ENCODE measurements around the gene TJP1. TPM values are rescaled to one million over a fixed set of nuclear protein-coding genes. Genes with fewer than 3 reads are reported as not detected.

Gene TJP1
- total RNA-seq, 4 donors from 2014 or later, result 100 to 115 (median 103) TPM

DNA sequence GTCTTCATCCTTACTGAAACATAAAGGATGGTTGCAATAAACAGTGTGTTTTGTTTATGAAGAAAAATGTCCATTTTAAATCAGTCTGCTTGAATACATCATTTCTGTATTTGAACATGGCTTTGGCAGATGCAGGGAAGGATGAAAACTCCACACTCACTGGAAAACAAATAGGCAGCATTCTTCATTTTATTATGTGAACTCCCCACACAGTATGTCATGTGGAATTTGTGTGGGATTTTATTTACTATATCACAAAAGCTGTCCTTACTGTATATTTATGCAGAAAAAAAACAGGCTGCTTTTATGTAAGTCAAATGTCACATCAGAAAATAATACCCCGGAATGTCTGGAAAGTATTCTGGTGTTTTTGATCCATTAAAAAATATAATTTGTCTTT is 44.1 kb upstream of the TJP1 start:
- Histone ChIP-seq H3K4me1 (peaks cover 0 to 20% (median 0%) of the 10 kb centered on the region in 3 donors), H3K27me3 (no peaks in the 10 kb centered on the region), H3K9me3 (no peaks in the 10 kb centered on the region), H3K36me3 (no peaks in the 10 kb centered on the region), H3K4me3 (no peak overlapping the region), H3K27ac (no peak overlapping the region)
- 58 to 100% methylated on average over 1 of the region's 1 CpG for WGBS, 2 donors (ENCODE audit: low coverage in 1 of 2)
- TF ChIP-seq POLR2AphosphoS5 (IDR thresholded peaks at IDR 0.05) (no peak), EP300 (IDR thresholded peaks at IDR 0.05) (no peak), POLR2A (IDR thresholded peaks at IDR 0.05) (no peak)
- TF ChIP-seq, protein P1, sequence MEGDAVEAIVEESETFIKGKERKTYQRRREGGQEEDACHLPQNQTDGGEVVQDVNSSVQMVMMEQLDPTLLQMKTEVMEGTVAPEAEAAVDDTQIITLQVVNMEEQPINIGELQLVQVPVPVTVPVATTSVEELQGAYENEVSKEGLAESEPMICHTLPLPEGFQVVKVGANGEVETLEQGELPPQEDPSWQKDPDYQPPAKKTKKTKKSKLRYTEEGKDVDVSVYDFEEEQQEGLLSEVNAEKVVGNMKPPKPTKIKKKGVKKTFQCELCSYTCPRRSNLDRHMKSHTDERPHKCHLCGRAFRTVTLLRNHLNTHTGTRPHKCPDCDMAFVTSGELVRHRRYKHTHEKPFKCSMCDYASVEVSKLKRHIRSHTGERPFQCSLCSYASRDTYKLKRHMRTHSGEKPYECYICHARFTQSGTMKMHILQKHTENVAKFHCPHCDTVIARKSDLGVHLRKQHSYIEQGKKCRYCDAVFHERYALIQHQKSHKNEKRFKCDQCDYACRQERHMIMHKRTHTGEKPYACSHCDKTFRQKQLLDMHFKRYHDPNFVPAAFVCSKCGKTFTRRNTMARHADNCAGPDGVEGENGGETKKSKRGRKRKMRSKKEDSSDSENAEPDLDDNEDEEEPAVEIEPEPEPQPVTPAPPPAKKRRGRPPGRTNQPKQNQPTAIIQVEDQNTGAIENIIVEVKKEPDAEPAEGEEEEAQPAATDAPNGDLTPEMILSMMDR (IDR thresholded peaks at IDR 0.05), result no peak
- ATAC-seq, result no peak

DNA sequence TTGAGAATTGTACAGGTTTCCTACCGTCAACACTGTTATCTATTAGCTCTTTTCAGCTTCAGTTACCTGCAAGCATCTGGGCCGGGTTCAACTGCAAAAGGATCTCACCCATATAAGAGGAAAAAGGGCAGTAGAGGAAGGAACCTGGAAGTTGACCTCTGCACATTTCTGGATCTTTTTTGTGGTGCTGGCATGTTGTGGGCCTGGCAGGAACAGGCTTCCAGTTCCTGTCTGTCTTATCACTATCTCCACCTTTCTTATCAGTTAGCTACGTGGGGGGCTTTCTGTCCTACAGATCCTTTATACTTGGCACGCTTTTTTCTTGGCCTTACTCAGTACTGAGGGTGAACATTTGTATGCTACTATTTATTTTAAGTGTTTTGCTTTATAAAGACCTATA is 42.2 kb upstream of the TJP1 start:
- Histone ChIP-seq H3K27ac (no peak overlapping the region), H3K9me3 (no peaks in the 10 kb centered on the region), H3K4me1 (peaks cover 0 to 1% (median 0%) of the 10 kb centered on the region in 3 donors), H3K4me3 (no peak overlapping the region), H3K27me3 (no peaks in the 10 kb centered on the region), H3K36me3 (no peaks in the 10 kb centered on the region)
- TF ChIP-seq POLR2A (IDR thresholded peaks at IDR 0.05), result no peak
- no peak for TF ChIP-seq EP300 (IDR thresholded peaks at IDR 0.05)
- TF ChIP-seq, protein P1 (IDR thresholded peaks at IDR 0.05), result no peak
- TF ChIP-seq POLR2AphosphoS5 (IDR thresholded peaks at IDR 0.05), result no peak
- no peak for ATAC-seq
- 55 to 78% methylated on average over 4 of the region's 4 CpGs for WGBS, 2 donors (ENCODE audit: low coverage in 1 of 2)

DNA sequence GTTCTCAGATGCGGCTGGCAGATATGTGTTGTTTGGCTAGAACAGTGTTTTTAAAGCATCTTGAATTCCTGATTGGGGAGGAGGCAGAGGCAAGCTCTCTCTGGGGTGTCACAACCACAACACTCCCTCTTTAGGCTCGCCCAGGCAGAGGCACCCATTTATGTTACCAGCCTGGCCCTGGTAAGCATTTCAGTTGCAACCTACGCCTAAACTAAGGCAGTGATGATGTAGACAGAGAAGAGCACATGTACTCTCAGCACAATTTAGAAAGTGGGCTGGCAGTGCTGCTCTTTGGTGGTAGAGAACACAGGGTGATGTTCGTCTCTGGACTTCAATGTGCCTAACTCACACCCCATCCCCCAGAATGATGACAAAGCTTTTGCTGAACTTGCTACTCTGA is 41.2 kb upstream of the TJP1 start:
- H3K9me3 ChIP-seq, result no peaks in the 10 kb centered on the region
- no peaks in the 10 kb centered on the region for H3K27me3 ChIP-seq
- no peak for ATAC-seq
- no peak for TF ChIP-seq EP300 (IDR thresholded peaks at IDR 0.05)
- no peak for TF ChIP-seq POLR2A (IDR thresholded peaks at IDR 0.05)
- H3K27ac ChIP-seq, result no peak overlapping the region
- no peaks in the 10 kb centered on the region for H3K4me1 ChIP-seq
- H3K36me3 ChIP-seq, result no peaks in the 10 kb centered on the region
- H3K4me3 ChIP-seq, result no peak overlapping the region
- 94% methylated on average over 2 to 4 of the region's 4 CpGs for WGBS, 2 donors (ENCODE audit: low coverage in 1 of 2)

DNA sequence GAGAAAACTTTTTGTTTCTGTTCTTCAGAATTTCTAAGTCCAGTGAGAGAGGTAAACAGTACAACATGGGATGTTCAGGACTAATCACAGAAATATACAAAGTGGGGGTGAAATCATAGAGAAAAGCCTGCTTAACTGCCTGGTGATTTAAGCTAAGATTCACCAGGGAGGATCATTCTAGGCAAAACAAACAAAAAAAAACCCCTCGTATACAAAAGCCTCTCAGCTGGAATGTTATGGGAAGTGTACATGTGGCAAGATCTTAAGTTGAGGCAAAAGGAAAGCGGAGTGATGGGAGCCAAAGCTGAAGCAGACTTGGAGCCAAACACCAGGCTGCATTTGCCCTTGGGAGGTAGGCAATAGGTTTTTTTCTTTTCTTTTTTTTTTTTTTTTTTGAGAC is 40.0 kb upstream of the TJP1 start:
- WGBS, 2 donors (ENCODE audit: low coverage in 1 of 2), result 65 to 71% methylated on average over 2 of the region's 2 CpGs
- H3K4me3 ChIP-seq, result no peak overlapping the region
- no peaks in the 10 kb centered on the region for H3K27me3 ChIP-seq
- H3K36me3 ChIP-seq, result no peaks in the 10 kb centered on the region
- H3K9me3 ChIP-seq, result no peaks in the 10 kb centered on the region
- H3K4me1 ChIP-seq, result no peaks in the 10 kb centered on the region
- no peak for ATAC-seq
- TF ChIP-seq, protein P1 (IDR thresholded peaks at IDR 0.05), result no peak
- no peak for TF ChIP-seq POLR2A (IDR thresholded peaks at IDR 0.05)
- TF ChIP-seq EP300 (IDR thresholded peaks at IDR 0.05), result no peak
- TF ChIP-seq POLR2AphosphoS5 (IDR thresholded peaks at IDR 0.05), result no peak
- H3K27ac ChIP-seq, result no peak overlapping the region

DNA sequence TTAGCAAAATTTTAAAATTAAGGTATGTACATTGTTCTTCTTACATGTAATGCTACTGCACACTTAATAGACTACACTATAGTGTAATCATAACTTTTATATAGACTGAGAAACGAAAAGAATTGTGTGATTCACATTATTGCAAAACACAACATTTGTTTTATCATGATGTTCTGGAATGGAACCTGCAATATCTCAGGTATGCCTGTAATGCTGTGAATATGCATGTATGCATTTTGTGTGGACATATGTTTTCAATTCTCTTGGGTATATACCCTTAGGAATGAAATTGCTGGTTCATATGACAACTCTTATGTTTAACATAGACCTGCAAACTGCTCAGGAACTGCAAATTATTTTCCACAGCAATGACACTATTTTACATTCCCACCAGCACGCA is 38.6 kb upstream of the TJP1 start:
- Histone ChIP-seq H3K4me3 (no peak overlapping the region), H3K9me3 (no peaks in the 10 kb centered on the region), H3K4me1 (no peaks in the 10 kb centered on the region), H3K27me3 (no peaks in the 10 kb centered on the region), H3K27ac (no peak overlapping the region), H3K36me3 (no peaks in the 10 kb centered on the region)
- no peak for ATAC-seq
- WGBS, 2 donors (ENCODE audit: low coverage in 1 of 2), result 97 to 100% methylated on average over 2 of the region's 2 CpGs
- TF ChIP-seq, protein P1 (IDR thresholded peaks at IDR 0.05), result no peak
- no peak for TF ChIP-seq POLR2AphosphoS5 (IDR thresholded peaks at IDR 0.05)
- TF ChIP-seq EP300 (IDR thresholded peaks at IDR 0.05), result no peak
- TF ChIP-seq POLR2A (IDR thresholded peaks at IDR 0.05), result no peak

Data from gastroesophageal sphincter (tissue), 4 donors.